Raji (cell line): ENCODE measurements around the gene CFAP46.

Source experiments
- POLR2A ChIP-seq: IDR thresholded peaks from 2 replicates; pipeline ENCODE4 v1.6.1; 2011; ENCODE audit warnings: low read depth, low read length, control low read depth; ENCODE audit not compliant: insufficient read depth

The CFAP46 gene

GRCh38 chr10:132983252-132984007, 41.1 kb upstream of the CFAP46 start:
- no peak for TF ChIP-seq POLR2A

- no peak for TF ChIP-seq POLR2A
Observed at GRCh38 chr10:132982301-132982989, 40.1 kb upstream of the CFAP46 start.

GRCh38 chr10:132981746-132982145, 39.4 kb upstream of the CFAP46 start:
- no peak for TF ChIP-seq POLR2A

DNA sequence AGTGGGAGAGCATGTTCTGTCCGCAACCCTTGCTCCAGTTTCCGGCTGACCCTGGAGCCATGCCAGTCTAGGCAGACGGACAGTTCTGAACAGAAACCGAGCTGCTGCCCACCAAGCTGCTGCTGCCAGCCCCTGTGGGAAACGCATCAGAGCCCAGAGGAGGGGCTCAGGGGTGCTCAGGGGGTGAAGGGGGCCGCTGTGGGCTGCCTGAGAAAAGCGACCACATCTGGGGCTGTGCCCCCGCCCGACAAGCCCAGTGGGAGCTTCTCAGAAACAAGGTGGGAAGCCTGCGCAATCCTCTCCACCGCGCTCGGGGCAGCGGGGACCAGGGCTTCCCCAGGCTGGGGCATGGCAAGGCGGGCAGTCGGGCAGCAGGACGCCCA, 38.8 kb upstream of the CFAP46 start:
- TF ChIP-seq POLR2A, result no peak

DNA sequence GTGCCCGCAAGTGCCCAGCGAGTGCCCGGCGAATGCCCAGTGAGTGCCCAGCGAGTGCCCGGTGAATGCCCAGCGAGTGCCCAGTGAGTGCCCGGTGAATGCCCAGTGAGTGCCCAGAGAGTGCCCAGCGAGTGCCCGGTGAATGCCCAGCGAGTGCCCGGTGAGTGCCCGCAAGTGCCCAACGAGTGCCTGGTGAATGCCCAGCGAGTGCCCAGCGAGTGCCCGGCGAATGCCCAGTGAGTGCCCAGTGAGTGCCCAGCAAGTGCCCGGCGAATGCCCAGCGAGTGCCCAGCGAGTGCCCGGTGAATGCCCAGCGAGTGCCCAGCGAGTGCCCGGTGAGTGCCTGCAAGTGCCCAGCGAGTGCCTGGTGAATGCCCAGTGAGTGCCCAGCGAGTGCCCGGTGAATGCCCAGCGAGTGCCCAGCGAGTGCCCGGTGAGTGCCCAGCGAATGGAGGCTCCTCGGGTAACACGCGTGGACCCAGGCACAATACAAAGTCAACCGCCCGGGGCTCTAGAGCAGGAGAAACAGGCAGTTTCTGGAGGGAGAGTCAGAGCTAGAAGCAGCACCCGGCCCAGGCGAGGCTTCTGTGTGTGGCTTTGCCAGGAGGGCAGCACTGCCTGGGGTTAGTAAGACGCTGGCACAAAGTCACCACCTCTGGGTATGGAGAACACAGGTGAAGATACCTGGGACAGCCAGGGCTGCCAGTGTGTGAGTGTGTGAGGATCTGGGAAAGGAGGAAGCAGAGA, 38.2 kb upstream of the CFAP46 start:
- TF ChIP-seq POLR2A, result no peak

DNA sequence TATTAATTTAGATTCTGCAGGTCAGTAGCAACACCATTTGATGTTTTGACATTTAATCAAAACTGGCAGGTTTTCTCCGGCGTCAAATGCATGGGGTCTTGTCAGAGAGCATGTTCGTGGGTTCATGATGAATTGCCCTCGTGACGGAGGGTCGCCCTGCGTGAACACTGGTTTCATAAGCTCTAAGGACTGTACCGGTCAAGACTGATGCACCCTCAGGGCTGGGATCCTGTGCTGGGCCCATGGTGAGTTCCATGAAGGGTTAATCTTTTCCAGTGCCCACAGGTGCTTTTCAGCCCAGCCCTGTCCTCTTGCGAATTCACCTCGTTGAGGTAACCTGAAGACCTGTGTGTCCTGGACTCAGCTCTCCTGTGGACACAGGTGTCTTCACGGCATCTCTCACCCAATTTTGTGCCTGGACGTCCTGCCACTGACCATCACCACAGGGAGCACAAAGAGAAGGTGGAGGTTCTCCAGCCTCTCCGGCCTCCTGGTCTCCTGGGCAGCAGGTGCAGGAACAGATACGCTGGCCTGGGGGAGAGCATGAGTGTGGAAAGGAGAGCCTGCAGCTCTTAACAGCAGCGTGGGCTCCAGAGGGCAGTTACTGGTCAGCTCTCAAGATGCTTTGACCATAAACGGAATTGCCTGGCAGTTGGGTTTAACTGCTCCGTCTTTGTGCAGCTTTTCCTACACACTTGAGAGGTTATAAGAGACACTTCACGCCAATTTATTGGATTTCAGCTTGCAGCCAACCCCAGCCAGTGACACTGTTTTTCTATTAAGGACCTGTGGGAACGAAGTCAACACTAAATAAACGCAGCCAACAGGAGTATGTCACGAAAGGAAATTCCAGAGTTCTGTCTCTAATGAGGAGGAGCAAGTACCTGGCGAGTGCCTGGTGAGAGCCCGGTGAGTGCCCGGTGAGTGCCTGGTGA, 37.4 kb upstream of the CFAP46 start:
- no peak for TF ChIP-seq POLR2A

DNA sequence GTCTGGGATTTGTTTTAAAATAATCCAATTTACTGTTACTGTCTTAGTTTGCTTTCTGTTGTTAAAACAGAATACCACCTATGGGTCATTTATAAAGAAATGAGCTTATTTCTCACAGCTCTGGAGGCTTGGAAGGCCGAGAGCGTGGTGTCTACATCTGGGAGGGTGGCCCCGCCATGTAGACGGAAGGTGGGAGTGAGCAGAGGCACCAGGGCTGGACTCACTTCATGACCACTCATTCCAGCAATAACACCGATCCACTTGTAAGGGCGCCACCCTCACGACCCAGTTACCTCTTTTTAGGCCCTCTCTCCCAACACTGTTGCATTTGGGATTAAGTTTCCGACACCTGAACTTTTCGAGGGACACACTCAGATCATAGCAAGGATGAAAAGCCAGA, 36.2 kb upstream of the CFAP46 start:
- TF ChIP-seq POLR2A, result no peak

DNA sequence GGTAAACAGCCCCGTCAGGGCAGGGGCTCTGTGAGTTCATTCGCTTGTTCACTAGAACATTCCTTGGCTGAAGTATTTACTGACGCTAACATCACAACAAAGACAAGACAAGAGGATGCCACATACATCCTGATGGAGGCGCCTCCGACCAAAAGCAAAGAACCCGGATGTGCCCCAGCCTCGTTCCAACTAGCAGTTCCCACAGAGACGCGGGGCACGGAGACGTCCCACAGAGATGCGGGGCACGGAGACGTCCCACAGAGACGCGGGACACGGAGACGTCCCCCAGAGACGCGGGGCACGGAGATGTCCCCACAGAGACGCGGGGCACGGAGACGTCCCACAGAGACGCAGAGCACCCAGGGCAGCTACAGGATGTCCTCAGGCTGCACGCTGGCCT, 35.4 kb upstream of the CFAP46 start:
- TF ChIP-seq POLR2A, result no peak

DNA sequence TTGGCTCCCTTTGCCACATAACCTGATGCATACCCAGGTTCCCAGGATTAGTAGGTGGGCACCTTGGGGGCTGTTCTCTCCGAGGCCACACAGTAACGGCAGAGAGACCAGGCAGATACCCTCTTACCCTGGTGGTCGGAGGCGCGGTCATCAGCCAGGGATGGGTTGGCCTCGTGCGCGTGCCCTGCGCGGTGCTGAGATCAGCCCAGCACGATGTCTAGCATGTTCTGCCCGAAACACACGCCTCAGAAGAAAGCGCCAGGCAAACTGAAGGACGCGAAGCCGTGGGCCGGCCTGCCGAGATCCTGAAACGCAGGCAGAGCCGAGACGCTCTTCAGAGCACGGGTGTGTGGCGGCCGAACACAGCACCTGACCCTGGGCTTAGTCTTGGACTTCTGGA, 34.7 kb upstream of the CFAP46 start:
- TF ChIP-seq POLR2A, result no peak

DNA sequence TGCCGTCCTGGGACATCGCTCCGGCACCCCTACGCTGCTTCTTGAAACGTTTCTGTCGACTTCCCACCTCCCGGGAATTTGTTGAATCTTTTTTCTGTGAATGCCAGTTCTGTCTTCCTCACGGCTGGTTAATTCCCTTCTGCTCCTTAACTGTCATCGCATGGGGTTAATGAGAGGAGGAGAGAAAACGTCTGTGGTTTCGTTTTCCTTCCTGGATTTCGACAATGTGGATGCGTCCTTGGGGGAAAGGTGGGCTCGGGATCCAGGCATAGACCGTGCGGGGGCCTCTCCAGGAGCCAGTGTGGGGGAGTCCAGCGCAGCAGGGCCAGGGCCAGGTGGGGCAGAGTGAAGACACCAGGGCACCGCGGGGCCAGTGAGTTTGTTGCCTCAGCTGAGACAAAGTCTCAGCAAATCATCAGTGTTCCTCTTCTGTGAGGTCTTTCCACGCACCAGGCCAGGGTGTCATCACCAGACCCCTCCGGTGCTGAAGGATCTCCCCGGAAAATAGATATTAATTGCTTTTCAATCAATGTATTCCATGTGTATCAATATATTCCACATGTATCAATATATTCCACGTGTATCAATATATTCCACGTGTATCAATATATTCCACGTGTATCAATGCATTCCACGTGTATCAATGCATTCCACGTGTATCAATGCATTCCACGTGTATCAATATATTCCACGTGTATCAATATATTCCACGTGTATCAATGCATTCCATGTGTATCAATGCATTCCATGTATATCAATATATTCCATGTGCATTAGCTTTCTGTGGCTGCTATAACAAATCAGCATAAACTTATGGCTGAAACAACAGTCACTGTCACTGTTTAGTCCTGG, 33.7 kb upstream of the CFAP46 start:
- no peak for TF ChIP-seq POLR2A

DNA sequence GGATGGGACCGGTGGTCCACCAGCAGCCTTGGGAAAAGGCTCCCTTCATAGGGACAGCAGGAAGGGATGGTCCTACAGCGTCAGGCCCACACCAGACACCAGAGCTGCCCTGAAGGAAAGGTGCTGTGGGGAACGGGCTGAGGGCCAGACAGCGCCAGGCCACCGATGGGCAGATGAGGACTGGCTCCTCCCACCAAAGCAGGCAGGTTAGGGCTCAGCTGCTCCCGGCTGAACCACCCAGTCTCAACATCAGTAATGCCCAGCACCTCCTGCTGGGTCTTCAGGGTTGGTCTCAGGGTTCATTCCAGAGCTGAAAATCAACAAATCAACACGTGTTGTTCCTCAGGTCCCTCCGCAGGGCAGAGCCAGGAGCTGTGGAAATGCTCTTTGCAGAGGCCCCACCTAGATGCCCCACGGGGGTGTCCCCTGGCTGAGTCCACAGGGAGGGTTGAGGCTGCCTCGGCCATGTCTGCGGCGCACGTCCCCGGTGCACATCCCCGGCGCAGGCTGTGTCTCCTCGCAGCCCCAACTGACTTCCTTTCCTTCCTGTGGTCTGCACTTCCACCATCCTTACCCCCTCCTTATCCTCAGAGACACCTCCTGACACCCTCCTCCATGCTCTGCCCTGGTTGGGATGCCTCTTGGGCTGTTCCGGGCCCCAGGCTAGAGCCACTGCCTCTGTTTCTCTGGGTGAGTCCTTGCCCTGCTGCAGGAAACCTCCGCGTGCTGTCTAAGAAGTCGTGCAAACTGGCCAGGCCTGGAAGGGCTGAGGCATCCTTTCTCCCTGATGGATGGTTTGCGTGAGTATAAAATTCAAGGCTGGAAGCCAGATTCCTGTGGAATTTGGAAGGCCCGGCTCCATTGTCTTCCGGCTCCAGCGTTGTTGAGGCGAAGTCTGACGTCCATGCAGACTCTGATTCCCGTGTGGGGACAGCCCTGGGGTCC, 32.8 kb upstream of the CFAP46 start:
- no peak for TF ChIP-seq POLR2A

GRCh38 chr10:132974249-132974796, 32.0 kb upstream of the CFAP46 start:
- TF ChIP-seq POLR2A, result no peak

DNA sequence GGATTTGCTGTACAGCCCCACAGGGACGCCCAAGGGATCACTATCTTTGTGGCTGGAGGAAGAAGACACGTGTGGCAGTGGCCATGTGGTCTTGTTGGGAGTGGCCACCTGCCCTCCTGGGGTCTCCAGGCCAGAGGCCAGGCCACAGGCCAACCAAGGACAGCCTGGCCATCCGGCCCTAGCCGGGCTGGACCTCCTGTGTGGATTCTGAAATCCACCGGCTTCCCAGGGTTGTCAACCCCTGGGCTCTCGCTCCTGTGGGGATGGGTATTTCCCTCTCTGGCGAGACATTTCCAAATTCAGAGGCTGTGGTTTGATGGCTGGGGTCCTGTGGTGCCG, 31.5 kb upstream of the CFAP46 start:
- TF ChIP-seq POLR2A, result no peak
